Measurements from ENCODE around the gene SHC1. TPM values are rescaled to one million over a fixed set of nuclear protein-coding genes. Genes with fewer than 3 reads are reported as not detected.

SHC1 gene
- total and polyA plus RNA-seq, 2 donors (not counting 1 experiment from before 2014, with no cell fraction given) = 50.1 to 61.4 TPM

- Histone ChIP-seq H3K27ac (ENCODE audit: low read length in 2 of 2) (peak overlapping the region; percentile 59 to 81), H3K27me3 (replicated peaks in 1 of 4; ENCODE audit: control extremely low read depth in 1 of 4, control insufficient read depth in 3 of 4, insufficient read depth in 4 of 4, low read length in 3 of 4) (no peaks in the 10 kb centered on the region), H3K9me3 (ENCODE audit: control extremely low read depth in 1 of 3, control insufficient read depth in 2 of 3, insufficient read depth in 1 of 3, low read length in 2 of 3) (no peaks in the 10 kb centered on the region), H3K36me3 (replicated peaks in 1 of 2; ENCODE audit: control extremely low read depth in 1 of 2, control insufficient read depth in 1 of 2, extremely low read depth in 1 of 2, insufficient read depth in 2 of 2, low read length in 1 of 2) (no peaks in the 10 kb centered on the region), H3K4me1 (ENCODE audit: control insufficient read depth in 2 of 2, insufficient read depth in 2 of 2, low read length in 2 of 2) (peaks cover 55 to 64% of the 10 kb centered on the region in 2 donors), H2AFZ (ENCODE audit: insufficient read depth, low read depth, low read length, poor library complexity, severe bottlenecking) (peak overlapping the region; percentile 59), H3K4me3 (ENCODE audit: control extremely low read depth in 1 of 5, extremely low read depth in 1 of 5, insufficient read depth in 1 of 5, low read depth in 2 of 5, low read length in 4 of 5) (peak overlapping the region; percentile 84 to 98 (median 93)), H3K4me2 (replicated peaks; ENCODE audit: low read depth, low read length, poor library complexity, severe bottlenecking) (peak overlapping the region; percentile 96), H4K20me1 (ENCODE audit: control insufficient read depth, insufficient read depth, low read length, poor library complexity, severe bottlenecking) (peaks cover 23% of the 10 kb centered on the region), H3K9ac (ENCODE audit: low read length) (peak overlapping the region; percentile 94), H3K79me2 (ENCODE audit: control insufficient read depth, insufficient read depth, low read length) (peaks cover 56% of the 10 kb centered on the region)
- peak overlapping the region; percentile 94 for H3K27ac Mint-ChIP-seq
- no peaks in the 10 kb centered on the region for H3K9me3 Mint-ChIP-seq (ENCODE audit: insufficient read depth)
- WGBS (ENCODE audit: insufficient coverage) = 2% methylated on average over 26 of the region's 37 CpGs
- peak; percentile 49 for DNase-seq
- TF ChIP-seq EZH2 (IDR thresholded peaks at IDR 0.05; ENCODE audit: borderline replicate concordance, insufficient read depth, low read depth, low read length, poor library complexity, severe bottlenecking) (no peak), CTCF (IDR thresholded peaks at IDR 0.05) (no peak)
- no peaks in the 10 kb centered on the region for H3K27me3 Mint-ChIP-seq
- POLR2A ChIA-PET = interaction anchor here (1.1 to 7.4 kb wide), 2 partner anchors 12 to 1013 kb away, joined by 3 to 74 read pairs; partner anchors contain the start of gene RPS27
- peaks cover 56% of the 10 kb centered on the region for H3K4me1 Mint-ChIP-seq
- intact Hi-C loops (cut with micrococcal nuclease) = loop anchor here (5.0 kb wide), 3 partner anchors 396 to 676 kb away; partner anchors contain the start of genes ADAR, ATP8B2 and UBE2Q1
- CTCF ChIA-PET = interaction anchor here (0.7 to 18.4 kb wide), 3 partner anchors 11 to 59 kb away, joined by 3 to 295 read pairs (median 4); partner anchors contain the start of gene PBXIP1
- H3K4me3 Mint-ChIP-seq = peak overlapping the region; percentile 90
- no peak for ATAC-seq (ENCODE audit: low read depth)
These were observed 32.7 kb upstream of the SHC1 start for GRCh38 chr1:155003227-155003765.

Data from B cell (primary cell).